GM12872 (cell line): ENCODE data around the gene APOBEC3F.

Experiments
- CTCF ChIP-seq: IDR thresholded peaks from 3 replicates; pipeline ENCODE4 v1.5.1; 2011; ENCODE audit warnings: low read depth, mild to moderate bottlenecking, low read length, moderate library complexity; ENCODE audit not compliant: insufficient read depth

Gene APOBEC3F

DNA sequence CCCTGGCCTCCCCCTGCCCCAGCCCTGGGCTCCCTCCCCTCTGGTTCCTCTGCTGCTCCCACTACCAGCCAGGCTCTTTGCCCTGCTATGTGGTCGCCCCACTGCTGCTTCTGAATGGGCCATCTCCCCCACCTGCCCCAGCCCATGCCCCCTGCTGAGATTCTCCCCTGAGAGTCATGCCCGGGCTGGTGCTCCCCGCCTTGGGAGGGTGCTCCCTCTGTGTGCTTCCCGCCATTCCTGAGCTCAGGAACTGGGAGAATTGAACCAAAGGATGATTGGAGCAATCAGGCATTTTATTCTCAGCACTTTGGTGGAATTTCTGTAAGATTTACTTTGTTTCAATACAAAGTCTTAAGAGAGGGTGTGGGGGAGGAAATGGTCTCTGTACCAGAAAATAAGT lies 12.9 kb upstream of the APOBEC3F start:
- no peak for TF ChIP-seq CTCF

DNA sequence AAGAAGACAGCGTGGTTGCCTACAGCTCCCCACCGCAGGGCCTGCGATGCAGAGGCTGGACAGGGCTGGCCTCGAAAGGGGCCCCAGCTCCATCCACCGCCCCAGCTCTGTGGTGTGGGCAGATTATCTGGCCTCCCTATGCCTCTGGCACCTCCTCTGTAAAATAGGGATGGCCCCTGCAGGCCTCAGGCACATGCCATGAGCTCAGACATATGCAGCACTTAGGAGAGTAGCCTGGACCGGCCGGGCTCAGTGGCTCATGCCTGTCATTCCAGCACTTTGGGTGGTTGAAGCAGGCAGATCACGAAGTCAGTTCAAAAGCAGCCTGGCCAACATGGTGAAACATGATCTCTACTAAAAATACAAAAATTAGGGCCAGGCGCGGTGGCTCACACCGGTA lies 12.4 kb upstream of the APOBEC3F start:
- TF ChIP-seq CTCF, result no peak

DNA sequence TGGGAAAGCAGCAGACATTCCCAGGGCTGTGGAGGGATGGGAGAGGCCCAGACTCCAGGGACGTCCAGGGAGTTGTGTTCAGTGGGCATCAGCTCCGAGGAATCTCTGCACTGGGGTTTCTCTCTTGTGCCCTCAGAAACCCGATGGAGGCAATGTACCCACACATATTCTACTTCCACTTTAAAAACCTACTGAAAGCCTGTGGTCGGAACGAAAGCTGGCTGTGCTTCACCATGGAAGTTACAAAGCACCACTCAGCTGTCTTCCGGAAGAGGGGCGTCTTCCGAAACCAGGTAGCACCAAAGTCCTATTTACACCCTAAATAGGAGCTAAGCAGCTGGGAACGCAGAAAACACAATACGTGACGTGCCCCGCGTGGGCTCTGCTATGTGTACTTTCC lies 11.4 kb upstream of the APOBEC3F start:
- TF ChIP-seq CTCF, result no peak

DNA sequence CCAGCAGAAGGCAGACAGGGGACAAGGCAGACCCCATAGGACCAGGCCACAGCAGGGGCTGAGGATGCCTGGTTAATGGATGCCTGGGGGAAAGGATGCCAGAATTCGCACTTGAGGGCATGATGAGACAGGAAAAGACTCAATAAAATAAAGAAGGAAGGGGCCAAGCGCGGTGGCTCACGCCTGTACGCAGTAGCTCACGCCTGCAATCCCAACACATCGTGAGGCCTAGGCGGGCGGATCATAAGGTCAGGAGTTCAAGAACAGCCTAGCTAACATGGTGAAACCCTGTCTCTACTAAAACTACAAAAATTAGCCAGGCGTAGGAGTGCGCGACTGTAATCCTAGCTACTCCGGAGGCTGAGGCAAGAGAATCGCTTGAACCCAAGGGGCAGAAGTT lies 10.0 kb upstream of the APOBEC3F start:
- TF ChIP-seq CTCF, result no peak

DNA sequence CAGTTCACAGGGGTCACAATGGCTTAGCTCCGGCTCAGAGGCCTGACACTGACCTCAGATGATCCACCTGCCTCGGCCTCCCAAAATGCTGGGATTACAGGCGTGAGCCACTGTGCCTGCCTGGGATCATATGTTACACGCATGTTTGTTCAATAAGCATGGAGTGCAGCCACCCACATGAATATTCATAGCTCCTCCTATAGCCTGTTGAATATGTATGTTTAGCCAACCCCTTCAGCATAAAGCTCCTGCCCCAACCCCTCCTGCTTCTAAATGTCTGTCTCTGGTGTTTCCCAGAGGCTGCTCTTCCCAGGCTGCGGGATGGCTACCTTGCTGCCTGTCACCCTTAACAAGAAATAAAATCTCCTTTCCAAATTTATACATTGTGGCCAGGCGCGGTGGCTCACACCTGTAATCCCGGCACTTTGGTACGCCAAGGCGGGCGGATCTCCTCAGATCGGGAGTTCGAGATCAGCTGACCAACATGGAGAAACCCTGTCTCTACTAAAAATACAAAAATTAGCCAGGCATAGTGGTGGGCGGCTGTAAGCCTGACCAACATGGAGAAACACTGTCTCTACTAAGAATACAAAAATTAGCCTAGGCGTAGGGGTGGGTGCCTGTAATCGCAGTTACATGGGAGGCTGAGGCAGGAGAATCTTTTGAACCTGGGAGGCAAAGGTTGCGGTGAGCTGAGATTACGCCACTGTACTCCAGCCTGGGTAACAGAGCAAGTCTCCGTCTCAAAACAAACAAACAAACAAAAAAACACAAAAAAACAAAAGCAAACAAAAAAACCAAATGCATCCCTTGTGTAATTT lies 1.1 kb upstream of the APOBEC3F start:
- no peak for TF ChIP-seq CTCF

GRCh38 chr22:39041908-39042307 lies 1.2 kb downstream of the APOBEC3F start:
- no peak for TF ChIP-seq CTCF

- no peak for TF ChIP-seq CTCF
Measured at GRCh38 chr22:39055658-39056057, 15.0 kb downstream of the APOBEC3F start.
